MCF 10A (cell line): ENCODE results near the gene PIGU. TPM values are rescaled to one million over a fixed set of nuclear protein-coding genes. Genes with fewer than 3 reads are reported as not detected.

Experiments used
- BruUV-seq: library from RNA; stranded (reverse); fragments of 400-500 nt; replicated peaks from 2 replicates; lab custom pipeline; 2021; lab: Mats Ljungman, UMichigan
- CTCF ChIA-PET: fragments of 300-600 bp; sonication (Branson Sonifier 250); formaldehyde crosslinking; extraction: SDS; loops from one replicate; lab custom pipeline; 2021; ENCODE audit warnings: antibody characterized with exemption, inconsistent platforms; lab: Yijun Ruan, JAX
- POLR2A ChIA-PET: fragments of 300-600, 350-650 bp; sonication (Branson Sonifier 250); formaldehyde crosslinking; extraction: SDS; loops from one replicate; lab custom pipeline; 2020; ENCODE audit warnings: antibody characterized with exemption, inconsistent platforms; lab: Yijun Ruan, JAX
- DNase-seq: peaks from one replicate; pipeline ENCODE4 v3.0.0-alpha.2; 2018; ENCODE audit not compliant: unreplicated experiment
- H3K27ac Mint-ChIP-seq: one replicate; pipeline ENCODE4 v1.8.0; 2022; ENCODE audit warnings: mild to moderate bottlenecking, low read depth, mixed read lengths; ENCODE audit not compliant: unreplicated experiment
- H3K27me3 Mint-ChIP-seq: one replicate; pipeline ENCODE4 v1.8.0; 2022; ENCODE audit warnings: mixed read lengths; ENCODE audit not compliant: insufficient read depth, unreplicated experiment
- H3K36me3 Mint-ChIP-seq: one replicate; pipeline ENCODE4 v1.8.0; 2022; ENCODE audit warnings: mild to moderate bottlenecking, moderate library complexity, mixed read lengths; ENCODE audit not compliant: insufficient read depth, unreplicated experiment
- H3K4me1 Mint-ChIP-seq: one replicate; pipeline ENCODE4 v1.8.0; 2022; ENCODE audit warnings: mixed read lengths; ENCODE audit not compliant: insufficient read depth, unreplicated experiment
- H3K4me3 Mint-ChIP-seq: one replicate; pipeline ENCODE4 v1.8.0; 2022; ENCODE audit warnings: mild to moderate bottlenecking, moderate library complexity, mixed read lengths; ENCODE audit not compliant: unreplicated experiment
- H3K9me3 Mint-ChIP-seq: one replicate; pipeline ENCODE4 v1.8.0; 2022; ENCODE audit warnings: mixed read lengths; ENCODE audit not compliant: unreplicated experiment
- intact Hi-C: fragments of 100-400 bp; cut with micrococcal nuclease; formaldehyde crosslinking; loops from 2 replicates; pipeline ENCODE4 v1.14.1; 2022
- total RNA-seq: library from RNA; stranded (reverse); gene quantifications from 2 replicates; pipeline ENCODE4 v1.2.3, GENCODE V29; 2022
- TF ChIP-seq, protein P1 (sequence below): fragments of 200-600 bp; IDR thresholded peaks from one replicate; pipeline ENCODE4 v1.8.0; 2022; ENCODE audit warnings: antibody characterized with exemption, mild to moderate bottlenecking; ENCODE audit not compliant: unreplicated experiment

The PIGU gene
- total RNA-seq, 1 experiment from 2014 or later, result 14.5 TPM

DNA sequence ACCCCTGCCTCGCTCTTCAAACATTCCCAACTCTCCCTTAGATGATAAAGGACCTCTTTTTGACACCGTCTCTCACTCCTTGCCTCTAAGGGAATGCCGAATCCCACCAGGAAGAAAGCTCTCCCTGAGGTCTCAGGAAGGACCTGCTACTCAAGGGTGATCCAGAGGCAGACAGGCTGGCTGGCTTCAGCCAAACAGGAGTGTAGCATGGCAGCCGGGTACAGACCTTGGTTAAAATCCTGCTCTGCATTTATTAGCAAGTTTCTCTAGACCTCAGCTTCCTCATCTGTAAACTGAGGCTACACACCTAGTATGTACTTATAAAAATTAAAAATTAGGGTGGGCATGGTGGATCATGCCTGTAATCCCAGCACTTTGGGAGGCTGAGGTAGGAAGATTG, 101.1 kb downstream of the PIGU start:
- ChIA-PET POLR2A (interaction anchor here (0.7 kb wide), 1 partner anchor 178 kb away, joined by 3 read pairs; no protein-coding TSS in a partner anchor), CTCF (interaction anchor here (1.2 to 1.8 kb wide), 3 partner anchors 132 to 263 kb away, joined by 3 to 7 read pairs (median 6); no protein-coding TSS in a partner anchor)
- TF ChIP-seq, protein P1, sequence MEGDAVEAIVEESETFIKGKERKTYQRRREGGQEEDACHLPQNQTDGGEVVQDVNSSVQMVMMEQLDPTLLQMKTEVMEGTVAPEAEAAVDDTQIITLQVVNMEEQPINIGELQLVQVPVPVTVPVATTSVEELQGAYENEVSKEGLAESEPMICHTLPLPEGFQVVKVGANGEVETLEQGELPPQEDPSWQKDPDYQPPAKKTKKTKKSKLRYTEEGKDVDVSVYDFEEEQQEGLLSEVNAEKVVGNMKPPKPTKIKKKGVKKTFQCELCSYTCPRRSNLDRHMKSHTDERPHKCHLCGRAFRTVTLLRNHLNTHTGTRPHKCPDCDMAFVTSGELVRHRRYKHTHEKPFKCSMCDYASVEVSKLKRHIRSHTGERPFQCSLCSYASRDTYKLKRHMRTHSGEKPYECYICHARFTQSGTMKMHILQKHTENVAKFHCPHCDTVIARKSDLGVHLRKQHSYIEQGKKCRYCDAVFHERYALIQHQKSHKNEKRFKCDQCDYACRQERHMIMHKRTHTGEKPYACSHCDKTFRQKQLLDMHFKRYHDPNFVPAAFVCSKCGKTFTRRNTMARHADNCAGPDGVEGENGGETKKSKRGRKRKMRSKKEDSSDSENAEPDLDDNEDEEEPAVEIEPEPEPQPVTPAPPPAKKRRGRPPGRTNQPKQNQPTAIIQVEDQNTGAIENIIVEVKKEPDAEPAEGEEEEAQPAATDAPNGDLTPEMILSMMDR, result no peak
- Mint-ChIP-seq H3K4me1 (no peaks in the 10 kb centered on the region), H3K9me3 (no peaks in the 10 kb centered on the region), H3K27me3 (no peaks in the 10 kb centered on the region), H3K4me3 (no peak overlapping the region), H3K36me3 (peaks cover 8% of the 10 kb centered on the region), H3K27ac (no peak overlapping the region)
- DNase-seq, result no peak
- intact Hi-C loops, result no loop called here
- no TSS peak for BruUV-seq

DNA sequence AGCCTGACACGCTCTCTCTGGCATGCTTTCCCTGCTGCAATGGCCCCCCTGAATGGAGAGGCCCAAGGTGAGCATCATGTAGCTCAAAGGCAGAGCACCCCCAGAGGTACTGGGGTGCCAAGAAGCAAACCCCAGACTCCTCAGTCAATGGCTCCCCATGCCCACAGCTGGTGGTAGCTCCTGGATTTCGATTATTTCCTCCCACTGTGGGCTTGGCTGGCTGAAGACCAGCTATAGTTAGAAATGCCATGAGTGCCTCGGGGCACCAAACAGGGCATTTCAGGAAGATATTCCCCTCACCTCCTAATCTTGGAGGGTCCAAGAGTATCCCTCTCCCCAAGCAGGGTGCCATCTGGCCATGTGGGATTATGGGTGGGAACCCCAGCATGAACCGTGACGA, 101.6 kb downstream of the PIGU start:
- Mint-ChIP-seq H3K4me1 (no peaks in the 10 kb centered on the region), H3K27me3 (no peaks in the 10 kb centered on the region), H3K36me3 (peaks cover 8% of the 10 kb centered on the region), H3K27ac (no peak overlapping the region), H3K9me3 (no peaks in the 10 kb centered on the region), H3K4me3 (no peak overlapping the region)
- ChIA-PET CTCF (interaction anchor here (1.2 to 1.8 kb wide), 4 partner anchors 8 to 263 kb away, joined by 3 to 7 read pairs (median 5); no protein-coding TSS in a partner anchor), POLR2A (no interaction called here)
- intact Hi-C loops, result no loop called here
- BruUV-seq, result no TSS peak
- DNase-seq, result no peak
- TF ChIP-seq, protein P1, result no peak

DNA sequence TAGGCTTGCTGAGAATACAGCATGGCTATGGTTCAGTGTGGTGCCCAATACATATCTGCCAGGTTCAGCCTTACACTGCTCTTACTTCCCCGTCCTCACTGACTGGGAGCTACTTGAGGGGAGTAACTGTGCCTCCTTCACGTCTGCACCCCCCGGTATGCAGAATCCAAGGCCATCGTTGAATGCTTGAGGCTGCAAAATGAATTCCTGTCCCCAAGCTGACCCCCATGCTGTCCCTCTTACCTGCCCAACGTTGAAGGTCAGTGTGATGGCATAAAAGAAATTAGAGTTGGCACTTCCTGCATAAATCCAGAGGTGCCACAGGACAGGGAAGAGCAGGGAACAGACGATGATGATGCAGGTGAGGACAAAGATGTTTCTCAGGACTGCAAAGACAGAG, 102.0 kb downstream of the PIGU start:
- Mint-ChIP-seq H3K4me1 (no peaks in the 10 kb centered on the region), H3K4me3 (no peak overlapping the region), H3K27me3 (no peaks in the 10 kb centered on the region), H3K36me3 (peaks cover 10% of the 10 kb centered on the region), H3K27ac (no peak overlapping the region), H3K9me3 (no peaks in the 10 kb centered on the region)
- BruUV-seq, result no TSS peak
- no peak for DNase-seq
- TF ChIP-seq, protein P1, result no peak
- intact Hi-C loops, result no loop called here
- ChIA-PET CTCF (interaction anchor here (1.2 to 1.8 kb wide), 4 partner anchors 9 to 262 kb away, joined by 3 to 7 read pairs (median 5); no protein-coding TSS in a partner anchor), POLR2A (no interaction called here)

DNA sequence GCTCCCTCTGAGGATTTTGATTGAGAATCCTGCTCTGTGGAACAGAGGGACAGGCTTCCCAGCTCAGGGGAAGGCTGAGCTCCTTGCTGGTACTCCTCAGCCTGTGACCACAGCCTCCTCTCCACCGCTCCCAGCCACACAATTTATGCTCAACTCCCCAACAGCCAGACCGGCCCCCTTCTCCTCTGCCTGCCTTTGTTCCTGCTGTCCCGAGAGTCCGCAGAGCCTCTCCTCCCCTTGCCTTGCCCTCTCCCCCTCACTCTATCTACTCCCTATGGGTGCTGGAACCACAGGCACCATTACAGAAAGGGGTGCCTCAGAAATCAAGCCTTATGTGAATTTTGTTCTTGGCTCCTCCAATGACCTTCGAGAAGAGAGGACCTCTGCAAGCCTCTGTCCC, 102.5 kb downstream of the PIGU start:
- Mint-ChIP-seq H3K36me3 (peaks cover 12% of the 10 kb centered on the region), H3K27me3 (no peaks in the 10 kb centered on the region), H3K4me3 (no peak overlapping the region), H3K9me3 (no peaks in the 10 kb centered on the region), H3K4me1 (no peaks in the 10 kb centered on the region), H3K27ac (no peak overlapping the region)
- no peak for DNase-seq
- ChIA-PET POLR2A (interaction anchor here (0.6 kb wide), 1 partner anchor 17 kb away, joined by 4 read pairs; no protein-coding TSS in a partner anchor), CTCF (interaction anchor here (1.4 to 2.2 kb wide), 3 partner anchors 9 to 262 kb away, joined by 4 to 7 read pairs (median 5); no protein-coding TSS in a partner anchor)
- TF ChIP-seq, protein P1, result no peak
- intact Hi-C loops, result no loop called here
- BruUV-seq, result no TSS peak
